Right renal pelvis (tissue), 4 donors: ENCODE results near the gene FAM120A. TPM values are rescaled to one million over a fixed set of nuclear protein-coding genes. Genes with fewer than 3 reads are reported as not detected.

Source experiments
- DNase-seq, 4 donors: peaks; one replicate each; pipeline ENCODE4 v3.0.0-alpha.2; 2013; ENCODE audit warnings: low read depth in 4 of 4, low spot score in 3 of 4, missing footprints in 1 of 4
- polyA plus RNA-seq, 4 donors: library from polyadenylated mRNA; unstranded; fragments of 120-200 nt; gene quantifications; one replicate each; pipeline ENCODE4 v1.2.1, GENCODE V29; 2013; ENCODE audit not compliant: insufficient read length in 4 of 4

The FAM120A gene
- polyA plus RNA-seq, 4 donors, result 76.2 to 85.7 (median 79.5) TPM

DNA sequence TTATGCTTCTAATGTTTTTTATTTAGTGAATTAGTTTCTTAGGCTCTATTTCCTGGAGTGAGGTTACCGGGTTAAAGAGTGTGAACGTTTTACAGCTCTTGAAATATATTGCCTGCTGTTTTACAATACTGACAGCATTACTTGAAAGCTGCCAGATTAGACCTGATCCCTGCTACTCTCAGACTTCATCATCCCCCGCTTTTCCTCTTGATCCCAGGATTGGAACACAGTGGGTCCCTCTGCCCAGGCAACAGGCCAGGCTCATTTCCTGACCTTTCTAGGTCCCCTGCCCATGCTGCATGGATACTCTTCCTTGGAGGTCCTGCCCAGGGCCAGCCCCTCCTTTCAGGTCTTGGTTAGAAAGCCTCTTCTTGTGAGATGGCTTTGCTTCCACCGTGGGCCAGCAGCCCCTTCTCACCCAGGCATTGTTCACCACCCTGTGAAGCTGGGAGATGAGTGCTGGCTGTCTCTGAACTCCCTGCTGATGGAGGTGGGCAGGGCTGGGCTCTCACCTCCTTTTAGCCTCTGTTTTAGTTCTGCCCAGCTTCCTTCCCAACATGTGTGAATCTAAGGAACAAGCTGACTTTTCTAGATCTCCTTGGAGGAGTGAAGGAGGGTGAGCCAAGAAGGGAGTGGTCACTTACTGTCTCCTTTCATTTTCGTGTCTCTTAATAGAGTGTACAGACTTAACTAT is 17.4 kb downstream of the FAM120A start:
- DNase-seq, result peak in 3 of 4 donors; percentile 44 to 65 (median 58)

GRCh38 chr9:93470391-93470790 is 18.9 kb downstream of the FAM120A start:
- DNase-seq, result no peak

DNA sequence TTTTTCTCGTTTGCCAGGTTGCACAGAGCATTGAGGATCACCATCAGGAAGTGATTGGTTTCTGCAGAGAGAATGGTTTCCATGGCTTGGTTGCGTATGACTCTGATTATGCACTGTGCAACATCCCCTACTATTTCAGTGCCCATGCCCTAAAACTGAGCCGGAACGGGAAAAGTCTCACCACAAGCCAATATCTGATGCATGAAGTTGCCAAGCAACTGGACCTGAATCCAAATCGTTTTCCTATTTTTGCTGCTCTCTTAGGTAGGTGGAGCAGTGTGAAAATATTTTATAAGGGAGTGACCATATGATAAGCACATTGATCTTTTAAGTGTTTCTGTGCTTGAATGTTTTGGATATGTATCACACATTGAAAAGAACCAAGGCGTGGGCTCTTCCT is 19.6 kb downstream of the FAM120A start:
- no peak for DNase-seq

DNA sequence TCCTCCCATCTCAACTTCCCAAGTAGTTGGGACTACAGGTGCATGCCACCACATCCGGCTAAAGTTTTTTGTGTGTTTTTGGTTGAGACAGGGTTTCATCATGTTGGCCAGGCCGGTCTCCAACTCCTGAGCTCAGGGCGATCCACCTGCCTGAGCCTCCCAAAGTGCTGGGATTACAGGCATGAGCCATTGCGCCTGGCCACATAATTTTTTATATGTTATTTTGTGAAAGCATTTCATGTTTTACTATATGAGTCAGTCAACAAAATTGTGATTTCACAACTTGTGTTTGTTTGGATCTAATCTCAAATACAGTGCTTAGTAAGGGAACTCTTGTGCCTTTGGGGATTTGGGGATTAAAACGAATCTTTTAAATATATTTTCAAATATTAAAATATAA is 21.9 kb downstream of the FAM120A start:
- DNase-seq, result no peak

DNA sequence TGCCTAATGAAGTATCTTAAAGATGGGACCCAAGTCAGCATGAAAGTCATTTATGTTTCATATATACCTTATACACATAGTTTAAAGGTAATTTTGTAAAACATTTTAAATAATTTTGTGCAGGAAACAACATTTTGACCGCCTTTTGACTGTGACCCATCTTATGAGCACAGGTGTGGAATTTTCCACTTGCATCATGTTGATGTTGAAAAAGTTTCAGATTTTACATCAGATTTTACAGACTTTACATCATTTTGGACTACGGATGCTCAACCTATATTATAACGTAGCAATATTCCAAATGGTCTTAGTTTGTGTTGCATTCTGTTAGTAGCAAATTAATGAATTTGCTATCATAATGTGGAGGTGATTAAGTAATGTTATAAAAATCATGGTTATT is 23.6 kb downstream of the FAM120A start:
- no peak for DNase-seq

- DNase-seq, result no peak
Observed at GRCh38 chr9:93475856-93476255, 24.4 kb downstream of the FAM120A start.

- DNase-seq, result no peak
Observed at GRCh38 chr9:93476924-93477323, 25.4 kb downstream of the FAM120A start.

GRCh38 chr9:93477397-93477796 is 25.9 kb downstream of the FAM120A start:
- no peak for DNase-seq

GRCh38 chr9:93479726-93480125 is 28.2 kb downstream of the FAM120A start:
- DNase-seq, result no peak

GRCh38 chr9:93480262-93480661 is 28.8 kb downstream of the FAM120A start:
- DNase-seq, result no peak

- DNase-seq, result no peak
Observed at GRCh38 chr9:93480728-93481324, 29.3 kb downstream of the FAM120A start.

DNA sequence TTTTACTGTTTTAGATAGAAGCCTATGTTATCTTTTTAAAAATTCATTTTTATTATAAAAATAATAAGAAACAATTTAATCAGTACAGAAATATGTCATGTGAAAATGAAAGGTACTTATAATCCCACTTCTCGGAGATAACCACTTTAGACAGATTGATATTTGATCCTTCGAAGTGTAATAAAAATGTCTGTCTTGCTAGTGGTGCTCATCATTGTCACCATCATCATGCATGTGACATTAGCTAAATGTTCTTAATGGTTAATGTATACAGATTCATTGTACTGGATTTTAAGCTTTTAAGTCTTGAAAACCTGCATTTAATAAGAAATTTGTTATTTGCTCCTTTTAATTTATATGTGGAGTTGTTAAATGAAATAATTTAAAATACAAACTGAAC is 32.0 kb downstream of the FAM120A start:
- no peak for DNase-seq

- DNase-seq, result no peak
Observed at GRCh38 chr9:93486268-93486667, 34.8 kb downstream of the FAM120A start.

GRCh38 chr9:93488244-93488643 is 36.8 kb downstream of the FAM120A start:
- DNase-seq, result no peak

GRCh38 chr9:93491593-93492232 is 40.2 kb downstream of the FAM120A start:
- DNase-seq, result no peak

GRCh38 chr9:93492327-93492726 is 40.8 kb downstream of the FAM120A start:
- DNase-seq, result no peak

GRCh38 chr9:93493949-93494348 is 42.5 kb downstream of the FAM120A start:
- no peak for DNase-seq

- DNase-seq, result no peak
Observed at GRCh38 chr9:93496285-93496684, 44.8 kb downstream of the FAM120A start.

- DNase-seq, result no peak
Observed at GRCh38 chr9:93500571-93501298, 49.2 kb downstream of the FAM120A start.

GRCh38 chr9:93501406-93501805 is 49.9 kb downstream of the FAM120A start:
- DNase-seq, result no peak

DNA sequence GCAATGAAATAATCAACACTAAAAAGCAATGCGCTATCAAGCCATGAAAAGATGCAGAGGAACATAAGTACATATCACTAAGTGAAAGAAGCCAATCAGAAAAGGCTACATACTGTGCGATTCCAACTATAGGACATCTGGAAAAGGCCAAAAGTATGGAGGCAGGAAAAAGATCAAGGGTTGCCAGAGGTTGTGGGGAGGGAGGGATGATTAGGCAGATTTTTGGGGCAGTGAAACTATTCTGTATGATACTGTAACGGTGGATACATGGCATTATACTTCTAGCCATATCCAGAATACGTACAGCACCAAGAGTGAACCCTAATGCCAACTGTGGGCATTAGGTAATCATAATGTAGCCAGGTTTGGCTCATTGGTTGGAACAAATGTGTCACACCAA is 51.9 kb downstream of the FAM120A start:
- no peak for DNase-seq
